ENCODE measurements around the gene IVL. TPM values are rescaled to one million over a fixed set of nuclear protein-coding genes. Genes with fewer than 3 reads are reported as not detected.

The IVL gene
- total RNA-seq, 1 experiment from 2014 or later, result not detected

DNA sequence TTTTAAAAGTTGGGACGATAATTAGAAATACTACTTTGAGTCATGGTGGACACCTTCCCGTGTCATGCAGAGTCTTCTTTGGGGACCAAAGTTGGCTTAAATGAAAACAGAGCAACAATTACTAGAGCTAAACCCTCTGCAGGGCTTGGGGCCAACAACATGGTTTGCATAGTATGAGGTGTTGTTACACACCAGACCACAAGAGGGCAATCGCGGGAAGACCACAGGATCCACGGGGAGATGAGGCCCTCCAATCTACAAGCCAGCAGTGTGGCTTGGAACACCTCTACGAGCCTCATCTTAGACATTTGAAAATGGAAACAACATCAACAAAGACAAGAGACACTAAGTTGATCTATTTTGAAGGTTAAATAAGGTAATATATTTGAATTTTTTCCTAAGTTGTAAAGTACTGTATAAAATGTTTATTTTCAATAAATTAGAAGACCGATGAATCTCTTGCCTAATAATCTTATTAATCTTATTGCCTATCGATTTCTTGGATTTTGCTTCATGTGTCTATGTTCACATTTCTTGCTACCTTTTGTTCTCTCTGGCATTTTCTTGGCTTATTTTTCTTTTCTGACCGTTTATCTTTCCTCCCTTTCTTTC lies 38.4 kb upstream of the IVL start:
- ChIA-PET RAD21 (ENCODE audit: low non-redundant PET in 1 of 2, low total read pairs in 2 of 2, uncharacterized antibody in 2 of 2, unreplicated experiment in 2 of 2) (interaction anchor here in 1 of 2 experiments (1.6 kb wide), 1 partner anchor 323 kb away, joined by 4 read pairs; no protein-coding TSS in a partner anchor), POLR2A (no interaction called here), CTCF (interaction anchor here (0.6 to 6.0 kb wide), 16 partner anchors 13 to 419 kb away, joined by 3 to 94 read pairs (median 4); no protein-coding TSS in a partner anchor)
- ATAC-seq, result peak; percentile 82
- DNase-seq (ENCODE audit: low read depth, low spot score), result peak; percentile 61
- no TSS peak for BruUV-seq (replicated peaks)
- peaks cover 5% of the 10 kb centered on the region; the same call in 1 of the 2 replicates for H3K27me3 ChIP-seq (ENCODE audit: insufficient read depth, low read length)
- H3K27ac ChIP-seq (ENCODE audit: low read depth, low read length), result no peak overlapping the region
- H3K9me2 ChIP-seq (ENCODE audit: insufficient read depth), result no peaks in the 10 kb centered on the region
- H3K9ac ChIP-seq (ENCODE audit: low read length), result no peak overlapping the region
- no peaks in the 10 kb centered on the region for H3K9me3 ChIP-seq (ENCODE audit: control insufficient read depth in 1 of 2, insufficient read depth in 1 of 2, low read depth in 1 of 2, low read length in 2 of 2)
- no peaks in the 10 kb centered on the region; the same call in 1 of the 2 replicates for H4K20me1 ChIP-seq (ENCODE audit: insufficient read depth)
- peak overlapping the region; percentile 84 for H2AFZ ChIP-seq (ENCODE audit: low read depth, low read length, poor library complexity, severe bottlenecking)
- no peak overlapping the region for H3K4me3 ChIP-seq (replicated peaks in 1 of 2; ENCODE audit: low read depth in 1 of 2, low read length in 2 of 2)
- H3K79me2 ChIP-seq (ENCODE audit: insufficient read depth, low read length), result no peaks in the 10 kb centered on the region
- H3K36me3 ChIP-seq (ENCODE audit: control insufficient read depth in 1 of 2, insufficient read depth in 2 of 2, low read length in 2 of 2), result no peaks in the 10 kb centered on the region
- H3K4me2 ChIP-seq (ENCODE audit: low read length), result no peak overlapping the region
- TF ChIP-seq EZH2 (IDR thresholded peaks at IDR 0.05) (no peak), RAD21 (IDR thresholded peaks at IDR 0.05; ENCODE audit: low read depth) (peak; percentile 55), CBX3 (IDR thresholded peaks at IDR 0.05; ENCODE audit: low read depth) (no peak)
- TF ChIP-seq, protein P1, sequence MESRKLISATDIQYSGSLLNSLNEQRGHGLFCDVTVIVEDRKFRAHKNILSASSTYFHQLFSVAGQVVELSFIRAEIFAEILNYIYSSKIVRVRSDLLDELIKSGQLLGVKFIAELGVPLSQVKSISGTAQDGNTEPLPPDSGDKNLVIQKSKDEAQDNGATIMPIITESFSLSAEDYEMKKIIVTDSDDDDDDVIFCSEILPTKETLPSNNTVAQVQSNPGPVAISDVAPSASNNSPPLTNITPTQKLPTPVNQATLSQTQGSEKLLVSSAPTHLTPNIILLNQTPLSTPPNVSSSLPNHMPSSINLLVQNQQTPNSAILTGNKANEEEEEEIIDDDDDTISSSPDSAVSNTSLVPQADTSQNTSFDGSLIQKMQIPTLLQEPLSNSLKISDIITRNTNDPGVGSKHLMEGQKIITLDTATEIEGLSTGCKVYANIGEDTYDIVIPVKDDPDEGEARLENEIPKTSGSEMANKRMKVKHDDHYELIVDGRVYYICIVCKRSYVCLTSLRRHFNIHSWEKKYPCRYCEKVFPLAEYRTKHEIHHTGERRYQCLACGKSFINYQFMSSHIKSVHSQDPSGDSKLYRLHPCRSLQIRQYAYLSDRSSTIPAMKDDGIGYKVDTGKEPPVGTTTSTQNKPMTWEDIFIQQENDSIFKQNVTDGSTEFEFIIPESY (IDR thresholded peaks at IDR 0.05; ENCODE audit: extremely low read depth, insufficient replicate concordance, low read length), result no peak
- TF ChIP-seq, protein P2, sequence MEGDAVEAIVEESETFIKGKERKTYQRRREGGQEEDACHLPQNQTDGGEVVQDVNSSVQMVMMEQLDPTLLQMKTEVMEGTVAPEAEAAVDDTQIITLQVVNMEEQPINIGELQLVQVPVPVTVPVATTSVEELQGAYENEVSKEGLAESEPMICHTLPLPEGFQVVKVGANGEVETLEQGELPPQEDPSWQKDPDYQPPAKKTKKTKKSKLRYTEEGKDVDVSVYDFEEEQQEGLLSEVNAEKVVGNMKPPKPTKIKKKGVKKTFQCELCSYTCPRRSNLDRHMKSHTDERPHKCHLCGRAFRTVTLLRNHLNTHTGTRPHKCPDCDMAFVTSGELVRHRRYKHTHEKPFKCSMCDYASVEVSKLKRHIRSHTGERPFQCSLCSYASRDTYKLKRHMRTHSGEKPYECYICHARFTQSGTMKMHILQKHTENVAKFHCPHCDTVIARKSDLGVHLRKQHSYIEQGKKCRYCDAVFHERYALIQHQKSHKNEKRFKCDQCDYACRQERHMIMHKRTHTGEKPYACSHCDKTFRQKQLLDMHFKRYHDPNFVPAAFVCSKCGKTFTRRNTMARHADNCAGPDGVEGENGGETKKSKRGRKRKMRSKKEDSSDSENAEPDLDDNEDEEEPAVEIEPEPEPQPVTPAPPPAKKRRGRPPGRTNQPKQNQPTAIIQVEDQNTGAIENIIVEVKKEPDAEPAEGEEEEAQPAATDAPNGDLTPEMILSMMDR (IDR thresholded peaks at IDR 0.05 in 2 of 3, conservative IDR thresholded peaks at IDR 0.05 in 1 of 3; ENCODE audit: borderline replicate concordance in 1 of 3, insufficient read depth in 1 of 3, low read depth in 2 of 3, low read length in 2 of 3), result peak; percentile 73 to 81 (median 80)
- TF ChIP-seq, protein P3, sequence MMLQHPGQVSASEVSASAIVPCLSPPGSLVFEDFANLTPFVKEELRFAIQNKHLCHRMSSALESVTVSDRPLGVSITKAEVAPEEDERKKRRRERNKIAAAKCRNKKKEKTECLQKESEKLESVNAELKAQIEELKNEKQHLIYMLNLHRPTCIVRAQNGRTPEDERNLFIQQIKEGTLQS (IDR thresholded peaks at IDR 0.05), result no peak
- H3K4me1 ChIP-seq (ENCODE audit: control insufficient read depth in 1 of 2, insufficient read depth in 2 of 2, low read length in 2 of 2), result no peaks in the 10 kb centered on the region
- intact Hi-C loops (cut with micrococcal nuclease), result loop anchor here (1.0 to 5.0 kb wide), 4 partner anchors 162 to 409 kb away; partner anchors contain the start of gene SPRR1B

Data from HCT116 (cell line).